ENCODE measurements around the gene UNC13B.

DNA sequence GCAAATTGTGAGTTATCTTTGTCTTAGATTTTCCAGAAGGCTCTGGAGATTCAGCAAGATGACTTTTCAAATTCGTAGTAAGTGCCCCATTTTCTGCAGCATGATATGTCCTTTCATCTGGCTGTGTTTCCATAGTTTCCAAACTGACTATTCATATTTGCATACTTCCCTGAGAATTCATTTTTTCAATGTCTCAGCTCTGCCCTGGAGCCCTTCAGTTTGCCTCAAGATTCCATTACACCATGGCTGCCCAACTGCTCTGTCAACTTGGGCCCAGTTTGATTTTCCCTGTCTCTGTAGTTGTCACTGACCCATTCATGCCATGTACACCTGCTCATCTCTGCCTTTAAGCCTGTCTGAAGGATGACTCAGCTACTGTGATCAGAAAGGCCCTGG, 233.9 kb downstream of the UNC13B start:
- TF ChIP-seq CTCF (IDR thresholded peaks at IDR 0.05) (no peak), POLR2A (IDR thresholded peaks at IDR 0.05) (no peak)
